Nephron progenitor cell (in vitro differentiated cells): Measurements from ENCODE around the gene RIPK4.

Experiments
- DNase-seq: peaks from one replicate; pipeline ENCODE4 v3.0.0; 2021
- H3K27ac Mint-ChIP-seq: 2 replicates; pipeline ENCODE4 v1.8.0; 2021; ENCODE audit warnings: mild to moderate bottlenecking, moderate library complexity, mixed read lengths
- H3K27me3 Mint-ChIP-seq: 2 replicates; pipeline ENCODE4 v1.8.0; 2021; ENCODE audit warnings: mild to moderate bottlenecking, low read depth, mixed read lengths; ENCODE audit not compliant: poor library complexity
- H3K36me3 Mint-ChIP-seq: 2 replicates; pipeline ENCODE4 v1.8.0; 2021; ENCODE audit warnings: low read depth, mixed read lengths
- H3K4me1 Mint-ChIP-seq: 2 replicates; pipeline ENCODE4 v1.8.0; 2021; ENCODE audit warnings: mixed read lengths
- H3K4me3 Mint-ChIP-seq: 2 replicates; pipeline ENCODE4 v1.8.0; 2021; ENCODE audit warnings: mild to moderate bottlenecking, moderate library complexity, mixed read lengths
- H3K9me3 Mint-ChIP-seq: 2 replicates; pipeline ENCODE4 v1.8.0; 2021; ENCODE audit warnings: mild to moderate bottlenecking, moderate library complexity, mixed read lengths
- TF ChIP-seq, protein P1 (sequence below): fragments of 200-600 bp; sonication (generic); IDR thresholded peaks from 2 replicates; pipeline ENCODE4 v1.5.0; 2021; ENCODE audit warnings: antibody characterized with exemption

RIPK4 gene

DNA sequence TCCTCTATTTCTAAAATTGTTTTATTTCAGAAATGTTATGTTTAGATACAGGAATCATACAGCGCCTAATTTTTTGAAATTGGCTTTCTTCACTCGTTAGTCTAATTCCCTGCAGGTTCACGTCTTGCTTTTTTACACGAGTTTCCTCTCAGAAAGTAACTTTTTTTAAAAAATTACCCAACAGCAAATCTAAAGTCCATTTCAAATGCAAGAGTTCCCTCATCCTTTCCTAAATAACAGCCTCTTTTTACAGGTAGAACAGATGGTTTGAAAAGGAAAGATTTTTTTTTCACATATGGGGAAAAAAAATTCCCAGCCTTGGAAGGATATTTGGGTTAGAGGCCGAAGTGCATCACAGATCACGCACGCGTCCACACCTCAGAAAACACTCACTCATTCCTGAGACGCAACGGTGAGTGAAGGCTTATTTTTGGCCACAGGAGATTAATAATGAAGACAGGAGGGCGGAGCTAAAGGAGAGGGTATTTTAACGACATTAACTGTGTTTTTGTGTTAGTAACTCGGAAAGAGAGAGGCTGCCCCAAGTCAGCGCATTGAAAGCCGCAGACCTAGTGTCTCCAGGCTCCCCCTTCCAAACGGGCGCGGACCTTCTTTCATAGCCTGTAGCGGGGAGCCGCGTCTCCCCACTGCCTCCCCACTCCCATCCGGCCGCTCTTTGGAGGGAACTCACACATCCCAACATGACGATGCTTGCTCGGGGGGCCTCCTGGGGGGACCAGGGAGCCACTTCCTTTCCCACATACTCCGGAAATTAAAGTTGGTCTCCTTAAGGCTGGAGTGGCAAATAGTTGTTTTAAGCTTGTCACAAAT lies 969 bp upstream of the RIPK4 start:
- Mint-ChIP-seq H3K36me3 (no peaks in the 10 kb centered on the region), H3K4me3 (peak overlapping the region; percentile 81), H3K27ac (no peak overlapping the region), H3K9me3 (no peaks in the 10 kb centered on the region), H3K4me1 (peaks cover 78% of the 10 kb centered on the region), H3K27me3 (peaks cover 94% of the 10 kb centered on the region)
- peak; percentile 42 for DNase-seq
- TF ChIP-seq, protein P1, sequence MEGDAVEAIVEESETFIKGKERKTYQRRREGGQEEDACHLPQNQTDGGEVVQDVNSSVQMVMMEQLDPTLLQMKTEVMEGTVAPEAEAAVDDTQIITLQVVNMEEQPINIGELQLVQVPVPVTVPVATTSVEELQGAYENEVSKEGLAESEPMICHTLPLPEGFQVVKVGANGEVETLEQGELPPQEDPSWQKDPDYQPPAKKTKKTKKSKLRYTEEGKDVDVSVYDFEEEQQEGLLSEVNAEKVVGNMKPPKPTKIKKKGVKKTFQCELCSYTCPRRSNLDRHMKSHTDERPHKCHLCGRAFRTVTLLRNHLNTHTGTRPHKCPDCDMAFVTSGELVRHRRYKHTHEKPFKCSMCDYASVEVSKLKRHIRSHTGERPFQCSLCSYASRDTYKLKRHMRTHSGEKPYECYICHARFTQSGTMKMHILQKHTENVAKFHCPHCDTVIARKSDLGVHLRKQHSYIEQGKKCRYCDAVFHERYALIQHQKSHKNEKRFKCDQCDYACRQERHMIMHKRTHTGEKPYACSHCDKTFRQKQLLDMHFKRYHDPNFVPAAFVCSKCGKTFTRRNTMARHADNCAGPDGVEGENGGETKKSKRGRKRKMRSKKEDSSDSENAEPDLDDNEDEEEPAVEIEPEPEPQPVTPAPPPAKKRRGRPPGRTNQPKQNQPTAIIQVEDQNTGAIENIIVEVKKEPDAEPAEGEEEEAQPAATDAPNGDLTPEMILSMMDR, result no peak

DNA sequence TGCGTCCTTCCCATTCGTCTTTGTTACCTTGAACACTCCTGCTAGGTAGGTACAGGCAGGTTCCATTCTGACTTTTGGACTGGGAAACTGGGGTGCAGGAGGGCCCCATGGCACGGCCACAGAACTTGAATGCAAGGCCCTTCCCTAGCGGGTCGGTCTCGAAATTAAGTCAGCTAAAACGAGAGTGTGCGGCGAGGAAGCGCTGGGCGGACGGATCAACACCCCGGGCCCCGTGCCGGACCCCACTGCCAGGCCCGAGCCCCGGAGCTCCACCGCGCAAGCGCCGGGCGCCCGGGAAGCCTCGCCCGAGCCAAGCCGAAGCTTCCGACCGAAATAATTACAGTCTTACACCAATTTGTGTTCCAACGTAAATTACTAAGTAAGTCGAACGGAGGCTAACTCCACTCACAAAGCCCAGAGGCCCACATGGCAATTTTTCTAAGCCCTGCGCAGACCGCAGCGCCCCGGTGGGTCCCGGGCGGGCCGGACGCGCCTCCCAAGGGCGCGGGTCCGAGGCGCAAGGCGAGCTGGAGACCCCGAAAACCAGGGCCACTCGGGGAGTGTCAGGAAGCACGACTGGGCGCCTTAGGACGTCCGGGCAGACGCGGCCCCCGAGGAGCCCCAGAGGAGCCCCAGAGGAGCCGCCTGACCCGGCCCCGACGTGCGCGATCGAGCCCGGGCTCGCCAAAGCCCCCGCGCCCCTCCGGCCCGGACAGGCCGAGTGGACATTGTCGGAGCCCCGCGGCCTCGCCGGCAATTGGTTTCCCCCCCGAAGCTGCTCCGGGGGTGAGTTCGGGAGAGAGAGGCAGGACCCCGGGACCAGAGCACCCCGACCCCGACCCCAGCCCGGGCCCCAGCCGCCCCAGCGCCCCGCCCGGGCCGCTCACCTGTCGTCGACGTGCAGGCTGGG lies 624 bp downstream of the RIPK4 start:
- Mint-ChIP-seq H3K4me1 (peaks cover 78% of the 10 kb centered on the region), H3K27me3 (peaks cover 95% of the 10 kb centered on the region), H3K9me3 (no peaks in the 10 kb centered on the region), H3K4me3 (peak overlapping the region; percentile 74), H3K36me3 (no peaks in the 10 kb centered on the region), H3K27ac (no peak overlapping the region)
- TF ChIP-seq, protein P1, result no peak
- DNase-seq, result peak; percentile 49

DNA sequence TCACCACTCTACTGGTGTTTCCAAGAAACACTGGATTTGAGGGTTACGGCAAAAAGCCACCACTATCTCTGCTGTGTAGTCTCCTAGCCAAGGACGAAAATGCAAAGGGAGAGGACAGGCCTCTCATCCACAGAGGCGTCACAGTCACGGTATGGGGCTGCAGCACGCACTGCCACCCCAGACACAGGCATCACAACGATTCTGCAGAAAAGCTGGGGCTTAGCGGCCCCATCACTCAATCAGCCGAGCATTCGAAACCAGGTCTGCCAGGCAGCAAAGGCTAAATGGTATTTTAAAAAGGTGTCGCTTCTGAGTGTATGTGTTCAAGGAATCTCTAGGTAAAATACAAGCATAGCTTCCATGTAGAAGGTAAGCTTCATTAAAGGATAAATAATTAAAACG lies 1.4 kb downstream of the RIPK4 start:
- Mint-ChIP-seq H3K9me3 (no peaks in the 10 kb centered on the region), H3K4me3 (peak overlapping the region; percentile 74), H3K27me3 (peaks cover 95% of the 10 kb centered on the region), H3K36me3 (no peaks in the 10 kb centered on the region), H3K4me1 (peaks cover 77% of the 10 kb centered on the region), H3K27ac (no peak overlapping the region)
- no peak for DNase-seq
- TF ChIP-seq, protein P1, result no peak

DNA sequence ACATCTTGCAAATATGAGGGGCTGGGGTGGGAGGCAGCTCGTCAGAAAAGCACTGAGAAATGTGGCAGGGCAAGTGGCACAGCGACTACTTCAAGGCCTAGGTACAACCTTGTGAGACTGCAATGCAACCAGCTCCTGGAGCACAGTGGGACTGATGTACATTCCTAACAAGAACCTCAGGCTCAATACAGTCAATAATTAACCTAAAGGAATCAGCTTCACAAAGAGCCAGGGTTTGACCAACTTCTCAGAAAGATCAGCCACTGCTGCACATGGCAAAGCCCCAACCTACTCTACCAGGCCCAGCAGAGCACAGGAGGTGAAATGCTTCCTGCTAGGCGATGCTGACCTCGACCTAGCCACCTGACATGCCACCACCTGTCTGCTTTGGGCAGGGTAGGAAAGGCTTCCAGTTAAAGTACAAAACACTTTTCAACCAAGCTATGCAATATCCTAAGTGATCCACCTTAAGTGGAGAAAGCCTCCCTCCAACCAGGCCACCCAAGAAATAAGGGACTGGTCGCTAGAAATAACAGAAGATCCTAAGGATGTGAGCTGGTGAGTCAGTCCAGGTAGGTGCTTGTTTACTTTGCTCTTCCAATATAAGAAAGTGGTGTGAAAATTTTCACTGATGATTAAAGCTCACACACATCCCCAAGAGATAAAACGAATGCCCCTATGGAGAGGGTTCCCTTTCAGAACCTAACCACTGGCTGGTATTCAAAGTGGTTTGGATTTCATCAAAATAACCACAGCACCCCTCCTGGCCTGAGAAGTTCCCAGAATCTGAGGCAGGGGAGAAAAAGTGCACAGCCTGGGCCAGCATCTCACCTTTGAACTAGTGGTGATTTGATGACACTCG lies 2.1 kb downstream of the RIPK4 start:
- TF ChIP-seq, protein P1, result no peak
- peaks cover 76% of the 10 kb centered on the region for H3K4me1 Mint-ChIP-seq

DNA sequence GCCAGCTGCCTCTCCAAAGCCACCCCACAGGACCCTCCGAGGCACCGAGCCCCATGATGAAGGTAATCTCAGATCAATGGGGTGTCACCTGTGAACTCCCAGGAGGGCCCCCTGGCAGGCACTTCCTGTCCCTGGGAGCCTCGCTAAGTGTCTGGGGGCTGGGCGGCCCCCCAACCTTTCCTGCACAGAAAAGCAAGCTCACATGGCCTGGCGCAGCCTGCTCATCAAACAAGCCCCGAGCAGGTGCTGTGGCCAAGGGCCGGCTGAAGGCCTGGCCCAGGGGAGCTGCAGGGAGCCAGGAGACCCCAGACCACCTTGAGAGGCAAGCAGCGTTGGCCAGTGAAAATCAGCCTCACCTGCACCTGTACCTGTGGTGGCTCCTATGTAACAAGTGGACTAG lies 2.9 kb downstream of the RIPK4 start:
- no peaks in the 10 kb centered on the region for H3K36me3 Mint-ChIP-seq
- no peak overlapping the region for H3K27ac Mint-ChIP-seq
- no peaks in the 10 kb centered on the region for H3K9me3 Mint-ChIP-seq
- no peak overlapping the region for H3K4me3 Mint-ChIP-seq
- peaks cover 69% of the 10 kb centered on the region for H3K4me1 Mint-ChIP-seq
- no peak for DNase-seq
- peaks cover 91% of the 10 kb centered on the region for H3K27me3 Mint-ChIP-seq
- TF ChIP-seq, protein P1, result no peak

More for the DNA sequence above, 2.1 kb downstream of the RIPK4 start:
- no peak for DNase-seq
- Mint-ChIP-seq H3K27ac (no peak overlapping the region), H3K27me3 (peaks cover 95% of the 10 kb centered on the region), H3K9me3 (no peaks in the 10 kb centered on the region), H3K4me3 (peak overlapping the region; percentile 74), H3K36me3 (no peaks in the 10 kb centered on the region)
